ENCODE data around the gene ARMC3. TPM values are rescaled to one million over a fixed set of nuclear protein-coding genes. Genes with fewer than 3 reads are reported as not detected.

Gene ARMC3
- total and polyA plus RNA-seq, 9 of the 15 experiments (the other 6 are each of a cell fraction or from before 2014, with no cell fraction given): 0.33 to 1.1 (median 0.62) TPM

DNA sequence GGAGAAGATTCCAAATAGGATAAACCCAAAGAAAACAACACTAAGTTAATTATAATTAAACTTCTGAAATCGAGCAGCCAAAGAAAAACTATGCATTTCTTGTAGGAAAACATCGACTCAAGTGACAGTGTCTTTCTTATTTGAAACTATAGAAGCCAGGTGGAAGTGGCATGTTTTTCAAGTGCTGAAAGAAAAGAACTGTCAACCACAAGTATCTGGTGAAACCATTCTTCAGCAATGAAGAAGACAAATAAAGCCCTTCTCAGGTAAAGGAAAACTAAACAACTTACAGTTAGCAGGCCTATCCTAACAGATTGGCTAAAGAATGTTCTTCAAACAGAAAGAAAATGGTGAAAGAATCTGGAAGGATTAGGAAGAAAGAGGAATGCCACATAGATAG, 96.1 kb downstream of the ARMC3 start:
- no peak overlapping the region for H2AFZ ChIP-seq (ENCODE audit: low read depth, low read length)
- no peaks in the 10 kb centered on the region for H3K27me3 ChIP-seq (ENCODE audit: control insufficient read depth in 2 of 2, insufficient read depth in 2 of 2, low read length in 2 of 2)
- ChIA-PET POLR2A (no interaction called here), CTCF (ENCODE audit: low intra/inter-chr PET ratio) (no interaction called here)
- WGBS (ENCODE audit: insufficient coverage, low coverage, missing lambda C conversion rate): 46% methylated on average over 2 of the region's 2 CpGs
- H3K9me3 ChIP-seq (replicated peaks; ENCODE audit: control insufficient read depth, insufficient read depth, low read depth, low read length): no peaks in the 10 kb centered on the region
- H3K4me1 ChIP-seq (replicated peaks in 1 of 2; ENCODE audit: control insufficient read depth in 2 of 2, insufficient read depth in 2 of 2, low read length in 2 of 2): no peaks in the 10 kb centered on the region
- no peak for TF ChIP-seq ZNF143 (CRISPR knock-in tag; IDR thresholded peaks at IDR 0.05)
- no peak for TF ChIP-seq POLR2AphosphoS5 (IDR thresholded peaks at IDR 0.05; ENCODE audit: control insufficient read depth, insufficient read depth, low read depth, low read length)
- no peak for TF ChIP-seq KDM4B (IDR thresholded peaks at IDR 0.05; ENCODE audit: borderline replicate concordance in 2 of 2, low read depth in 1 of 2)
- no peak for TF ChIP-seq TCF7 (IDR thresholded peaks at IDR 0.05; ENCODE audit: borderline replicate concordance)
- no peak for TF ChIP-seq FOSL1 (tag; conservative IDR thresholded peaks at IDR 0.05)
- no peak for TF ChIP-seq ZNF140 (CRISPR knock-in tag; IDR thresholded peaks at IDR 0.05)
- no peak for TF ChIP-seq NEUROD1 (IDR thresholded peaks at IDR 0.05; ENCODE audit: borderline replicate concordance, low read depth, low read length, partially characterized antibody)
- TF ChIP-seq SIN3A (IDR thresholded peaks at IDR 0.05; ENCODE audit: borderline replicate concordance in 2 of 2, control insufficient read depth in 1 of 2, low read depth in 2 of 2, low read length in 2 of 2): no peak
- TF ChIP-seq MCM3 (IDR thresholded peaks at IDR 0.05): no peak
- TF ChIP-seq, protein P1, sequence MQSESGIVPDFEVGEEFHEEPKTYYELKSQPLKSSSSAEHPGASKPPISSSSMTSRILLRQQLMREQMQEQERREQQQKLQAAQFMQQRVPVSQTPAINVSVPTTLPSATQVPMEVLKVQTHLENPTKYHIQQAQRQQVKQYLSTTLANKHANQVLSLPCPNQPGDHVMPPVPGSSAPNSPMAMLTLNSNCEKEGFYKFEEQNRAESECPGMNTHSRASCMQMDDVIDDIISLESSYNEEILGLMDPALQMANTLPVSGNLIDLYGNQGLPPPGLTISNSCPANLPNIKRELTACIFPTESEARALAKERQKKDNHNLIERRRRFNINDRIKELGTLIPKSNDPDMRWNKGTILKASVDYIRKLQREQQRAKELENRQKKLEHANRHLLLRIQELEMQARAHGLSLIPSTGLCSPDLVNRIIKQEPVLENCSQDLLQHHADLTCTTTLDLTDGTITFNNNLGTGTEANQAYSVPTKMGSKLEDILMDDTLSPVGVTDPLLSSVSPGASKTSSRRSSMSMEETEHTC (IDR thresholded peaks at IDR 0.05): no peak
- no TSS peak for BruUV-seq (replicated peaks)
- H3K4me2 ChIP-seq (ENCODE audit: insufficient read depth, low read length): no peak overlapping the region
- H3K9ac ChIP-seq (ENCODE audit: insufficient read depth in 1 of 2, low read depth in 2 of 2, low read length in 2 of 2): no peak overlapping the region
- no peak for ATAC-seq
- no peaks in the 10 kb centered on the region for H3K9me1 ChIP-seq (ENCODE audit: control insufficient read depth, insufficient read depth, low read length)
- in situ Hi-C loops (cut with MboI) (no loop called here), intact Hi-C loops (cut with micrococcal nuclease) (no loop called here)
- no peak overlapping the region for H3K4me3 ChIP-seq
- no peak for FAIRE-seq
- H3K36me3 ChIP-seq (ENCODE audit: control insufficient read depth, insufficient read depth, low read length): no peaks in the 10 kb centered on the region
- no peak overlapping the region for H3K27ac ChIP-seq (ENCODE audit: extremely low read depth, low read depth, low read length)
- H4K20me1 ChIP-seq (replicated peaks; ENCODE audit: control insufficient read depth, insufficient read depth, low read length): no peaks in the 10 kb centered on the region
- no peak for DNase-seq (ENCODE audit: extremely low read depth in 1 of 4, low spot score in 3 of 4)
- no peaks in the 10 kb centered on the region for H3K79me2 ChIP-seq (ENCODE audit: control insufficient read depth, insufficient read depth, low read length)

Data from K562 (cell line).